Adrenal gland (tissue), 5 donors: ENCODE measurements around the gene TAAR6.

Experiments used
- CTCF ChIP-seq, 6 experiments: fragments of 450-650 bp in 4 of 6; fragments of 200-600 bp in 2 of 6; sonication (generic) in 1 of 6; IDR thresholded peaks; 1 replicate in 5 of 6; 2 replicates in 1 of 6; pipeline versions ENCODE4 v1.5.1 to v1.8.0; 2016 to 2021; ENCODE audit warnings: antibody characterized with exemption in 6 of 6, mild to moderate bottlenecking in 2 of 6, moderate library complexity in 1 of 6
- POLR2A ChIP-seq, 2 donors: fragments of 450-650 bp; IDR thresholded peaks; one replicate each; pipeline ENCODE4 v1.6.1; 2017; ENCODE audit warnings: antibody characterized with exemption in 2 of 2, mild to moderate bottlenecking in 2 of 2, moderate library complexity in 1 of 2
- donor health status: DM: no; HTN: no; CAD: no.

- TF ChIP-seq CTCF (IDR thresholded peaks at IDR 0.05) = no peak
- no peak for TF ChIP-seq POLR2A (IDR thresholded peaks at IDR 0.05)
Observed at GRCh38 chr6:132592855-132593254, 22.7 kb downstream of the TAAR6 start.
